Neutrophil (primary cell): ENCODE data around the gene SCMH1.

Source experiments
- H3K27ac ChIP-seq: fragments of 200-600 bp; sonication (generic); 2 replicates; pipeline ENCODE4 v1.5.1; 2016; ENCODE audit warnings: mild to moderate bottlenecking, moderate library complexity
- H3K27me3 ChIP-seq: fragments of 200-600 bp; sonication (generic); 2 replicates; pipeline ENCODE4 v1.6.0; 2016; ENCODE audit warnings: mild to moderate bottlenecking
- H3K36me3 ChIP-seq: fragments of 200-600 bp; sonication (generic); 2 replicates; pipeline ENCODE4 v1.5.1; 2017
- H3K4me1 ChIP-seq, 2 experiments: fragments of 200-600 bp in 1 of 2; sonication (generic) in 1 of 2; 1 replicate in 1 of 2; 2 replicates in 1 of 2; pipeline versions ENCODE4 v1.5.1 to v1.6.1; 2013 to 2016; ENCODE audit warnings: low read depth in 1 of 2, low read length in 1 of 2, mild to moderate bottlenecking in 1 of 2, moderate library complexity in 1 of 2; ENCODE audit not compliant: control insufficient read depth in 1 of 2, insufficient read depth in 1 of 2
- H3K4me3 ChIP-seq, 2 experiments: fragments of 200-600 bp in 1 of 2; sonication (generic) in 1 of 2; 1 replicate in 1 of 2; 2 replicates in 1 of 2; pipeline ENCODE4 v1.5.1; 2013 to 2016; ENCODE audit warnings: low read depth in 1 of 2, low read length in 1 of 2, mild to moderate bottlenecking in 1 of 2, moderate library complexity in 1 of 2
- H3K9me3 ChIP-seq: fragments of 200-600 bp; sonication (generic); 2 replicates; pipeline ENCODE4 v1.5.1; 2016
- TF ChIP-seq, protein P1 (sequence below): fragments of 200-600 bp; sonication (generic); IDR thresholded peaks from 2 replicates; pipeline ENCODE4 v1.5.1; 2016; ENCODE audit warnings: antibody characterized with exemption

Gene SCMH1

DNA sequence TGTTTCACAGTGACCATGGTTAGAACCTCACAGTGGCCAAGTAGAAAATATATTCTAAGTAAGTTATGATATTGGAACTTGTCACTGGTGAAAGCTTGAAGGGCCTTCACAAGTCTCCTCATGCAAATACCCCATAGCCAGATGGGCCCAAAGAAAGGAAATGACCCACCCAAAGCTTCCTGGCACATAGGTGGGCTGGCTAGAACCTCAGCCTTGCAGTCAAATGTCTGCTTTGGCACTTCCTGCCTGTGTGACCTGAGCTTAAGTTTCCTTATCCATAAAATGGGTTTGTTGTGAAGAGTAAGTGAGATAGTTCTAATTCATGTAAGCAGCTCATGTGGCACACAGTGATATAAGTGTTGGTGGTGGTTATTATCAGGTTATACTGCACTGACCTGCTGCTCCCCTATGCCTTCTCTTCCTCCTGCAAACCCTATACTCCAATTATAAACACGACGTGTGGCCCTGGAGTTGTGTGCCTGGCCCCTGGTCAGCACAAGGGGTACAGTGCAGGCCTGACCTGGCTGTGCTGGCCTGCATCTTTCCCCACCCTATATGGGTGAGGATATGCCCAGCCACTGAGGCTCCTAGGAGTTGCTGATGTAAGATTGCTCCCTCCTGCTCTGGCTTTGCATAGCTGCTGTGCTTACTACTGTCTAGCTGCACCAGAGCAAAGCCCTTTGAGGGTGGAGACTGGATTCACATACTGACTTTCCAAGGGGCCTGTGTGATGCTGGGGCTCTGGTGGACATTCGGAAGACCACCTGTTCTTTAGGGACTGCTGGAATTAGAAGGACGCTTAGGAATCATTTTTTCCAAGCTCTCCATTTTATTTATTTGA lies 215.9 kb downstream of the SCMH1 start:
- no peaks in the 10 kb centered on the region for H3K9me3 ChIP-seq
- TF ChIP-seq, protein P1, sequence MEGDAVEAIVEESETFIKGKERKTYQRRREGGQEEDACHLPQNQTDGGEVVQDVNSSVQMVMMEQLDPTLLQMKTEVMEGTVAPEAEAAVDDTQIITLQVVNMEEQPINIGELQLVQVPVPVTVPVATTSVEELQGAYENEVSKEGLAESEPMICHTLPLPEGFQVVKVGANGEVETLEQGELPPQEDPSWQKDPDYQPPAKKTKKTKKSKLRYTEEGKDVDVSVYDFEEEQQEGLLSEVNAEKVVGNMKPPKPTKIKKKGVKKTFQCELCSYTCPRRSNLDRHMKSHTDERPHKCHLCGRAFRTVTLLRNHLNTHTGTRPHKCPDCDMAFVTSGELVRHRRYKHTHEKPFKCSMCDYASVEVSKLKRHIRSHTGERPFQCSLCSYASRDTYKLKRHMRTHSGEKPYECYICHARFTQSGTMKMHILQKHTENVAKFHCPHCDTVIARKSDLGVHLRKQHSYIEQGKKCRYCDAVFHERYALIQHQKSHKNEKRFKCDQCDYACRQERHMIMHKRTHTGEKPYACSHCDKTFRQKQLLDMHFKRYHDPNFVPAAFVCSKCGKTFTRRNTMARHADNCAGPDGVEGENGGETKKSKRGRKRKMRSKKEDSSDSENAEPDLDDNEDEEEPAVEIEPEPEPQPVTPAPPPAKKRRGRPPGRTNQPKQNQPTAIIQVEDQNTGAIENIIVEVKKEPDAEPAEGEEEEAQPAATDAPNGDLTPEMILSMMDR: no peak
- H3K4me1 ChIP-seq: no peaks in the 10 kb centered on the region
- H3K27me3 ChIP-seq: no peaks in the 10 kb centered on the region
- H3K36me3 ChIP-seq: peaks cover 73% of the 10 kb centered on the region
- no peak overlapping the region for H3K27ac ChIP-seq
- H3K4me3 ChIP-seq: no peak overlapping the region

DNA sequence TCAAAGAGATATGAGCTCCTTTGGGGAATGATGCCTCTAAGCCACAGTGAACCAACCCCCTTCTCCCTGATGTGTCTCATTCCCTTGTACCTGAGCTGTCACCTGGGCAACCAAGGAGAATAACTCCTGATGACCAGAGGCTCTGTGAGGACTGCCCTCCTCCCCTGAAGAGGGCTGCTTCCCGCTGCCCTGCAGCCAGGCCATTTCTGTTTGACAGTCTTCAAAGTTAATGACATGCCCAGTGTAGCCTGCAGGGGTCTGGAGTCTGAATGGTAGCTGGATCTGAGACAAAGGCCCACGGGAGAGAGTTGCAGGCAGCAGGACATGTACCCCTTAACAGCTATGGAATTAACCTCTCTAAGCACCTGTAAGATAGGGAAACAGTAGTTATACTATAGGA lies 217.2 kb downstream of the SCMH1 start:
- TF ChIP-seq, protein P1: no peak
- Histone ChIP-seq H3K27ac (no peak overlapping the region), H3K4me3 (no peak overlapping the region), H3K27me3 (no peaks in the 10 kb centered on the region), H3K9me3 (no peaks in the 10 kb centered on the region), H3K36me3 (peaks cover 61% of the 10 kb centered on the region), H3K4me1 (no peaks in the 10 kb centered on the region)

DNA sequence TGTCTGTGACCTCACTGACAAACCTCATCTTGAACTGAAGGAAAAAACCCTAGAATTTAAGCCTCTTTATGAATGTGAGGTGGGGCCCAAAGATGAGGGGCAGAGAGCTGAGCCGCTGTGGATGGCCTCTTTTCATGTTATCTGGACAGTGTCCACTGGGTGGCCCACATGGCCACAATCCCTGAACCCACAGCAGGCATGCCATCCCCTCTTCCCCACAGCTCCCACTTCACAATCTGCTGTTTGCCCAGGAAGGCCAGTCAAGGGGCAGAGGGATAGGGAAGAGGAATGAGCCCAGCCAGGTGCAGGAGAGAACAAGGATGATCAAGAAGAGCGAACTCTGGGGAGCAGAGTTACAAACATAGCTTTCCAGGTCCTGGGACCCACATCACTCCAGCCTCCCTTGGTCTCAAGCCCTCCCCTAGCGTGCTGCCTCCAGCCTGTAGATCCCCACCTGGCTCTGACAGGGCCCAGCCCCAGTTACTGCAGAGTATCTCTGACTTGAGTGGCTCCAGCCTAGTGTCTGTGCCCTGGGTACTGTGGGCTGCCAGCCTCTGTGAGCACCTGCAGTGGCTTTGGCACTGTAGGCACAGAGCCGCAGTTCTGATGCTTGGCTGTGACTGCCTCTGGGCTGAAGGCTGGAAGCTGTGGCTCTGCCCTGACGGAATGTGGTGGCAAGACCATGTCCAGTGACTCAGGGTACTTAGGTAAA lies 218.7 kb downstream of the SCMH1 start:
- Histone ChIP-seq H3K36me3 (peaks cover 54% of the 10 kb centered on the region), H3K27me3 (no peaks in the 10 kb centered on the region), H3K4me1 (no peaks in the 10 kb centered on the region), H3K9me3 (no peaks in the 10 kb centered on the region), H3K4me3 (no peak overlapping the region), H3K27ac (no peak overlapping the region)
- TF ChIP-seq, protein P1: no peak

DNA sequence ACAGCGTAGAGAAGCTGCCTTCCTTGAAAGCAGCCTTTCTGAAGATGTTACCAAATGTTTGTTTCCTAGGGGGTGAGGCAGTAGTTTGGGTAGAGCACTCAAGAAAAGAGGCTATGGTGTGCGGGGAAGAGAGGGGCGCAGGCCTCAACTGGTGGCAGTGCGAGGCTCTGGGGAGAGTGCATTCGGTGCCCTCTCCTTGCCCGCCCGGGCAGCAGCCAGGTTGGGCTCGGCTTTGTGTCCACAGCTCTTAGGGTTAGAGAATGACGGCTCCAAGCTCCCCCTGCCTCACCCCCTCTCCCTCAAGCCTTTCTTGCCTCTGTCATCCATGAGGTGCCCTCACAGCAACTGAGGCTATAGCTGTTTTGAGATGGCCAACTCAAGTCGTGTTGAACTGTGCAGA lies 219.7 kb downstream of the SCMH1 start:
- Histone ChIP-seq H3K36me3 (peaks cover 43% of the 10 kb centered on the region), H3K4me1 (no peaks in the 10 kb centered on the region), H3K27me3 (no peaks in the 10 kb centered on the region), H3K4me3 (no peak overlapping the region), H3K9me3 (no peaks in the 10 kb centered on the region), H3K27ac (no peak overlapping the region)
- TF ChIP-seq, protein P1: no peak

DNA sequence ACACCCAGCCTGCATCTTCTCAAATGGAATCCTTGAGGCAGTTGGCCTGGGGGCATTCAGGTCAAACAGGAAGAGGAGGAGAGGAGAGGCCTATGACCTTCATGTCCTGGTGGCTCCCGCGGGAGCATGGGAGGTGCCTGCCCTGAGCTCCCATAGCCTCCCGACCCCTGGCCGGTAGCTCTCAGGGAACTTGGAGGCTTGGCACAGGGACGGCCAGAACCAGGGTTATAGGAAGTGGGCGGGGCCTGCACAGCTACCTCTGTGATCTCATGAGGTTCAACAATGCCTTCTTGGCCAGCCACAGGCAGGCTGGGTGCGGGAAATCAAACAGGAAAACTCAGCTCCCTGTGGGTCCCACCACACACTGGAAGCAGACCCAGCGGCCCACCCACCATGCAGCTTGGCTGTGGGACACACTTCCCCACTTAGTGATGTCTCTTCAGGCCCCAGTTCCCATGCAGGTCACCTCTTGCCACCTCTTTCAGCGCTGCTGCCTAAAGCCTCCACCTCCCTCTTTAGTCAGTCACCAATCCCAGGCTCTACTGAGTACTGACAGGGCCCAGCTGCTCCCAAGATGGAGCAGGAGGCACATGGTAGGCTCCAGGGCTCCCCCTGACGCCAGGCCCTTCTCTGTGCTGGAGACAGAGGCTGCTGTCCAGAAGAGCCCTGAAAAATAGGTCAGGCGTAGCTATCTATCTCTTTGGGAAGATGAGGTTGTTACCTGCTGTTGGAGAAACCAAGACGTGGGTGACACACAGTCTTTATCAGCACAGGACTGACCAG lies 220.4 kb downstream of the SCMH1 start, which contains the start of gene SLFNL1:
TSS of gene SLFNL1 (minus strand) at position 200 of the 783 bp plus-strand sequence. CDS start 1,065 bp downstream, outside the sequence.
- H3K4me3 ChIP-seq: no peak within 1 kb of the TSS
- no peak within 1 kb of the TSS for H3K27ac ChIP-seq
- H3K36me3 ChIP-seq: peaks cover 37% of the 10 kb centered on the region
- TF ChIP-seq, protein P1: no peak
- H3K27me3 ChIP-seq: no peaks in the 10 kb centered on the region
- no peaks in the 10 kb centered on the region for H3K9me3 ChIP-seq
- H3K4me1 ChIP-seq: no peaks in the 10 kb centered on the region
